GM19240 (cell line): ENCODE data around the gene ANKRD65.
"Not testable (repeated sequence)": the region's sequence is repeated elsewhere in the genome, so short reads cannot be mapped to it uniquely, and the experiment has no call there.

Source experiments
- DNase-seq: peaks from one replicate; pipeline ENCODE4 v3.0.0; 2011; ENCODE audit warnings: low spot score; ENCODE audit not compliant: insufficient read length

Gene ANKRD65

DNA sequence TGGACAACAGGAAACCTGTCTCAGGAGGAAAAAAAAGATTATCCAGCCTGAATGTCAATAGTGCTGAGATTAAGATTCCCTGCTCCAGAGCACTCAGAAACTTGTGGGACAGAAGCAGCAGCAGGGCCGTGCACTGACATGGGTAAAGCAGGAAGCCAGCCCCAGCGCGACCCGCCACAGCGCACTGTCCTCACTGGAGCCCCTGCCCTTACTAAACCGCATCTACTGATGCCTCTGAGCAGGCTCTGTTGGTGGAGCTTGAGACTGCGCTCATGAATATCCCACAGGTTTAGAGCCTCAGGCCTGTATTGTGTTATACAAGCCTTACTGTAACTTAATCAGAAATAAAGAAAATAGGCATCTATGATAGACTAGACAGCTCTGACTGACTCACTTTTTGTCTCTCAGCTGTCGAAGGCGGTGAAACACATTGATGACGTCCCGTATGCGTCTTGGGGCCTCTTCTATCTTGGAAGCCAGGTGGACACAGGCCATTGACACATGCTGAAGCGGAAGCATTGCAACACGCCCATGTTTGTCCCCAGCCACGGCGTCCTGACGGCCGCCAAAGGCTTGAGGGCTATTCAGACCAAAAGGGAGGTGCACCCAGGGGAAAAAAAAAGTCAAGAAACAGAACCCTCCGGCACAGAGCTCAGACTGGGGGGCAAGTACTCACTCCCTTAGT lies 23.1 kb downstream of the ANKRD65 start:
- DNase-seq: no peak

DNA sequence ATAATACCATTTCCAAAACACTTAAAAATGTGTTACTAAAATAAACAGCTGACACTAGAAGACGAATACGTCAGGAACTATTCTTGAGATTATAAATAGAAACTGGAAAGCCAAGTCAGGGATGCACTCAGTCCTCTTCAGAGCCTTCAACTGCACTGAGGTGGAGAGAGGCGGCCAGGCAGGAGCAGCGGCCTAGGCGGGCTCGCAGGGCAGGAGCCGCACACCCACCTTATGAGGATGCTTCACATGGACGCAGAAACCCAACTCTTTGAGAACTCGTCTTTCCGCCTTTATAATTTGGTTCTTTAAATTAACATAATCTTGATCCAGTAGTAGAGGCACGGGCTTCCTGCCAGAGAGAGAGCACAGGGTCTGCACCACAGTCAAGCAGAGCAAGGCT lies 25.9 kb downstream of the ANKRD65 start:
- no peak for DNase-seq

DNA sequence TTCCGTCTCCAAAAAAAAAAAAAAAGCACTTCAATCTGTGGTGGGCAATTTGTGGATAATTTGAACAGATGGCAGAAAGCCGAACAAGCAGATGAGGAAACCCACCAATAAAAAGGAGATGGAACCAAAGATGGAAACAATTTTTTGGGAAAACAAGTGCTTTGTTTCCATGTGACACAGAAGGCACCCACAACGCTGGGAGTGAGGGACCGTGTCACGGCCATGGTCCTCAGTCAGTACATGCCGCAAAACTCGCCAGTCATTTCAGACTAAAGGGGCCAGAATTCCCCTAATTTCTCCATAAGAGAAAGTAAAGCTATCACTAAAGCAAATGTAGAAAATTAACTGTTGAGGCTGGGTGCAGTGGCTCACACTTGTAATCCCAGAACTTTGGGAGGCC lies 27.0 kb downstream of the ANKRD65 start:
- DNase-seq: no peak

DNA sequence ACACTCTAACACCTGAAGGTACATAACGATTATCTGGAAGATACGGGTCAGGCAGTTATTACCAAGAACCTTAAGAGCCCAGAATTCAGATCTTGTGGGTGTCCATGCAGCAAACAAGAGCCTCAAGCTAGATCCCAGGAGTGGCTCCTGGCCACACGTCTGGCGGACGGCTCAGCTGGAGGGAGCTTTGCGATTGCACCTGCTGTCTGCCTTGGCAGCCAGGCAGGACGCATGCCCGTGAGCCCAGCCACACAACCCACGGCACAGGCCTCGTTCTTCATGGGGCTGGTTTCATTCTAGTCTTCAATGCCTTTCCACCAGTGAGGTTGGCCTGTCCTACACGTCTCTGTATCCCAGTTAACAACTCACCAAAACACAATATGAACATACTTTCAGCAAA lies 27.6 kb downstream of the ANKRD65 start:
- DNase-seq: no peak

DNA sequence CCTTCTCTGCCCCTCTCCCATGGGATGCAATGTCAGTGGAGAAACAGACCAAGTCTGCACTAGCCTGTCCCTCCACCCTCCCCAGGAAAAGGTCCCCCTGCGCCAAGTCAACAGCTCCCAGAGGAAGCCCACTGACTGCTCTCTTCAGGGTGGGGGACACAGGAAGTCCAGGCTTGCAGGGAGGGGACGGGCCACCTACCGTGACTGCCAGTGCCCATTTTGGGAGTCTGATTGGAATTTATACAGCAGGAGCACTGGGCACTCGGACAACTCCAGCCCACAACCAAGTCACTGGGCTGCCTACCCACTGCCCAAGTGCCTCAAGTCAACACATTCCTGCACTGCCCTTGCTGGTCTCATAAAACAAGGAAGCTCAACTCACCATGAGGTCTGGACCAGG lies 28.1 kb downstream of the ANKRD65 start:
- DNase-seq: no peak

DNA sequence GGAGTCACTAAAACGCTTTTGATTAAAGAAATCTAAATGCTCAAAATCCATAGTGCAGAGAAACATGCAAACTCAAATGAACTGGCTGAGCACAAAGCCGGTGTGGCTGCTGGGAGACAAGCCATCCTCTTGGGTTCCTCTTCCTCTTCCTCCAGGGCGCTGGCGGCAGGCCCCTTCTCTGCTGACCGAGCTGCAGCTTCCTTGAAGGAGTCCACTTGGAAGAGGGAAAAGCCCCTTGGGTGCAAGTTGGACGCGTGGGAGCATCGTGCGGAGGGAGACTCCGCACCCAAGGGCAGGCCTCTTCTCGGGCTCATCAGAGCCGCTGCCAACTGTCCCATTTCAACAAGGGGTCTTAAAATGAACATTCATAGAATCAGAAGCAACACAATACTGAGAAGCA lies 29.9 kb downstream of the ANKRD65 start:
- DNase-seq: no peak

DNA sequence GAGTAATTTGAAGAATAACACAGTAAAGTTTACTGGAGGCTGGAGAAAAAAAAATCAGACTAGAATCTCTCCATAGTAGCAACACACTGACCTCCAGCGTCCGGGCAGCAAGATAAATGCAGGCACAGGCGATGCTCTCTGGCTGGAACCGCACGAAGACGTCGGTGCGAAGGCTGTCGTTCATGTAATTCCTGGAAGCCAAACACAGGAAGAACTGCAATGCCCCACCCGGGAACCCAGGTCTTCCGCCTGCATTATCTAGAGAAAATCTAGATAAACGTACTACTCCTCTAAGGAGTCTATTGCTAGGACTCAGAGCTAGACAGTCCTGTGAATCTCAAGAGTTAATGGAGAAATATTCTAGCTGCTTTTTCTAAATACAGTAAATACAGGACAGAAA lies 30.4 kb downstream of the ANKRD65 start:
- DNase-seq: no peak

DNA sequence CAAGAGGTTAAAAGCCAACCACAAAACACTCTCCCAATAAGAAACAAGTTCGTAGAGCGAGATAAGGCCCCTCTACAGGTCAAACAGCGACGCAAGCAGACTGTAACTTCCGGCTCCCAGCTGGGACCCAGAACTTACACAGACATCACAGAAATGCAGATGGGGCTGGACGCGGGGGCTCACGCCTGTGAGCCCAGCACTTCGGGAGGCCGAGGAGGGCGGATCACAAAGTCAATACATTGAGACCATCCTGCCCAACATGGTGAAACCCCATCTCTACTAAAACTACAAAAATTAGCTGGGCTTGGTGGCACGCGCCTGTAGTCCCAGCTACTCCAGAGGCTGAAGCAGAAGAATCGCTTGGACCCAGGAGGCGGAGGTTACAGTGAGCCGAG lies 33.0 kb downstream of the ANKRD65 start:
- DNase-seq: no peak

DNA sequence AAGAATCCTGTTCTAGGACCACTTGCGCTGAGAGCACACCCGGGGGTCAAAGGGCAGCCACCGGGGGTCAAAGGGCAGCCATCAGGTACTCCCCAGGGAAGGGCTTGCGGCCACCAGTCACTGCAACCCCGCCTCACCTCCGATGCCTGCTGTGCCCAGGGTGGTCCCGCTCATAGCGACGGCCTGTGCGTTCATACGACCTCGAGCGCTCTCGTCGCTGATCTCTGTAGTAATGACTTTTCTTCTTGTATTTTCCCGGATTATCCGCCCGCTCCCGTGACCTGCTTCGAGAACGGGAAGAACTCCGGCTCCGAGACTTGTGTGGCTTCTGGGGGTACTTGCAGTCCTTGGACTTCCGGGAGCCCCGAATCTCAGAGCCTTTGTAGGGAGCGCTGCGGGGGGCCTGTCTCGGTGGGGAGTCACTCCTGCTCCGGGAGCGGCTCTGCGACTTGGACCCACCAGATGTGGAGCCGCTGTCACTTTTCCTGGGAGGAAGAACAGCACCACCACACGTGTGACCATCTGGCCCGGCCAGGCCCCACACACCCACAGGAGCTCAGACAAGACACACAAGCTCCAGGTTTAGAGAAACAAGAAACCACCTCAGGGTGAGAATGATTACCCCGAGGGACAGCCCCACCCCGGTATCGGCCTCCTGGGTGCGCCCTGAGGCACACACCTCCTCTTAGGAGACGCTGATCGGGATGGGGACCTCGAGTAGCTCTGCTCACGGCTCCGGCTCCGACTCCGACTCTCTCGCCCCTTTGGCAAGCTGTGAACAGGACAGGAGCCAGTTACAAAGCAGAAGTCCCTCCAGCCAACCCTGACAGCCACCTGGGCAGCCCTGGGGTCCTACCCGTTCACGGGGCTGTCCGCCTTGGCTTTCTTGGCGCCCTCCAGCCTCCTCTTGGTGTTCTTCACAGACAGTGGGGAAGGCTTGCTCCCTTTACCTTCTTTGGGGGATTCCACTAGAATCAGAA lies 33.7 kb downstream of the ANKRD65 start:
- DNase-seq: no peak

DNA sequence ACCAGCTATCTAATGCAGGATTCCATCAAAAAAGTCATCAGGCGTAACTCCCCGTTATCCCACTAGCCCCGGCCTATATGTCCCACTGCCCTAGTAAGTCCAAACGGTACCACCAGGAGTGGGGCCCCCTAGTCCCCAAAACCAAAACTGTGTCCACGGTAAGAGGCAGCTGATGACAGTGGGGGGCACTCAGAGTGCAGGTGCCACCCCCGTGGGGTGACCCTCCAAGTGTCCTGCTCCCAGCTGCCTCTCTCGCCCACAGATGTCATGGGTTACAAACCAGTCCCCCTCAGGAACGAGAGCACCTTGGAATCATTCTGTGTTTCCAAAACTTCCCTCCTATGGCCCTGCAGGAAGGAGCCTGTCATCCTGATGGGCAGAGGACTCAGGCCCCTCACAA lies 35.1 kb downstream of the ANKRD65 start:
- no peak for DNase-seq

DNA sequence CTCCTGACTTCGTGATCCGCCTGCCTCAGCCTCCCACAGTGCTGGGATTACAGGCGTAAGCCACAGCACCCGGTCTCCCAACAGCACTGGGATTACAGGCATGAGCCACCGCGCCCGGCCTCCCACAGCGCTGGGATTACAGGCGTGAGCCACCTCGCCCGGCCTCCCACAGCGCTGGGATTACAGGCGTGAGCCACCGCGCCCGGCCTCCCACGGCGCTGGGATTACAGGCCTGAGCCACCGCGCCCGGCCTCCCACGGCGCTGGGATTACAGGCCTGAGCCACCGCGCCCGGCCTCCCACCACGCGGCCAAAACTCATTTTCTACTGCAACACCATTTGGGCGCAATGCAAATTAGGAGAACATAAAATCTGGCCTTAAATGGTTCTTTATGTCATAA lies 35.7 kb downstream of the ANKRD65 start:
- not testable (repeated sequence) for DNase-seq

DNA sequence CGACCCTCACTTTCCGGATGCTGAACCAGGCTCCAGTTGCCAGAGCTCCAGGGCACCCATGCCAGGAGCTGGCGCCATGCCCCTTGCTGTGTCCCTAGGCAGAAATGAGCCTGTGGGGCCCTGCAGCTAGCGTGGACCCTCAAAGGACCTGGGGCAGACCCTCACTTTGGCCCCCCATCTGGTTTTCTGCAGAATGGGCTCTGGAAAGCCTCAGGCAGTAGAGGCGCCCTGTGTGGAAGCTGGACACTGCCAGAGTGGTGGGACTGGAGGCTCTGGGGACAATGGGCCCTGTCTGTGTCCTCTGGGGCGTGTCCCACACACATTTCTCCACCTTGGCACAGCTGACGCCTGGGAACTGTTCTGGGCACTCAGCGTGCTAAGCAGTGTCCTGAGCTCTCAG lies 39.8 kb downstream of the ANKRD65 start:
- DNase-seq: no peak

DNA sequence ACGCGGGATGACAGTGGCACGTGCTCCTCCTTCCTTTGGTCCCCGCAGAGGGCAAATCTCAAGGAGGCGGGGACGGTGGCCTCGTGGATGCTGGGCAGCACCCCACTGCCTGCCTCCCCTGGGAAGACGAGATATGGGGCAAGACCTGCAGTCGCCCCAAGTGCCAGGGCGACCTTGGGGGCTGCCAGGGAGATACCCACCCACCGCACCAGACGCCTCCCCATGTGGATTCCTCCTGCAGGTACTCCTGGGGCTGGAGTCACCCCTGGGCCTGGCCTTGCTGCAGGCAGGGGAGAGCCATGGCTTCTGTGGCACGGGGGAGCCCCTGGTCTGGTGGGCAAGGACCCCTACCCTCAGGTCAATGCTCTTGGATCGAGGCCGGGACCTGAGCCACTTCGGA lies 40.2 kb downstream of the ANKRD65 start:
- no peak for DNase-seq

DNA sequence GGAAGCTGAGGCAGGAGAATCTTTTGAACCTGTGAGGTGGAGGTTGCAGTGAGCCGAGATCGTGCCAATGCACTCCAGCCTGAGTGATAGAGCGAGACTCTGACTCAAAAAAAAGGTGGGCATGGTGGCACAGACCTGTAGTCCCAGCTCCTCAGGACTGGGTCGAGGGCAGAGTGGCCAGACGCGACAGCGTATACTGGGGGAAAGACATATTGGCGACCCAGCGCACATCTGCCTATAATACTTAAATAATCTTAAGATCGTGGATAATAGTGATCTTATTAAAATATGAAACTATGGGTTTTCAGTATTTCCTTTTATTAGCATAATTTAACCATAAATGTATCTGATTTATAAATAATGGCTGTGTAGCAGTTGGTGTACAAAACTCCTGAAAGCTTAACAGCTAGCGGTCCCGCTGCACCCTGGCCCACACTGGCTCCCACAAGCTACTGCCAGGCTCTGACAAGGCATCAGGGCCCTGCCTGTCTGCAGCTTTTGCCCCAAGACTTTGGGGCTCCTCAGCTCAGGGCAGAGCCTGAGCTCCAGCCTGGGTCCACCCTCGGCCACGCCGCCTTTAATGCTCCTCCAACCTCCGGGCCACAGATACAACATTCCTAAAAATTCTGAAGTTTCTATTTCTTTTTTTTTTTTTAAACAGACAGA lies 43.4 kb downstream of the ANKRD65 start:
- no peak for DNase-seq

DNA sequence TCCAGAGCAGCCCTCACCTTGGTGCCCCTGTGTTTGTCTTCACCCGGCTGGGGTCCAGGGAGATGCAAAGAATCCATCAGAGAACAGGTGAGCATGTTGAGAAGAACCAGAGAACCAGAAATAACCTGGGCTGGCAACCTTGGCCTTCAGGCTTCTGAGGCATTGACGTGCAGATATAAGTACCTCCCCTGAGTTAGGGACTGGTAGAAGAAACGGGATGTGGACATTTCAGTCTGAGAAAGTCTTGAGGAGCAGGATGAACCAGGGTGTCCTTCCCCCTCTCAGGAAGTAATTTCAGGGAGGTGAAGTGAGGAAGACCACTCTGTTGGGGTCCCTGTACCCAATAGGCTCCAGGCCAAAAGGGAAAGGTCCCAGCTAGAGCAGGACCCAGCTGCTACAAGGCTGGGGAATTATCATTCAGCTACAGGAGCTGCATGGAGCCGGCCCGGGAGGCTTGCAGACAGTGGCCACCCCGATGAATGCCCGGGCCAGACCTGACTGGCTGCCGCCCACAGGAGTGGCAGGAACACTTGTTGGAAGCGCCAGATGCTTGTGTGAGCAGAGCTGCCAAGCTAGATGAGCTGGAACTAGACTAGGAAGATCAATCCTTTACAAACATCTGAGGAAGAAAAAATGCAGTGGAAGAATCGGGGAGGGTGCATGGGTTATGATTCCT lies 44.4 kb downstream of the ANKRD65 start:
- no peak for DNase-seq

DNA sequence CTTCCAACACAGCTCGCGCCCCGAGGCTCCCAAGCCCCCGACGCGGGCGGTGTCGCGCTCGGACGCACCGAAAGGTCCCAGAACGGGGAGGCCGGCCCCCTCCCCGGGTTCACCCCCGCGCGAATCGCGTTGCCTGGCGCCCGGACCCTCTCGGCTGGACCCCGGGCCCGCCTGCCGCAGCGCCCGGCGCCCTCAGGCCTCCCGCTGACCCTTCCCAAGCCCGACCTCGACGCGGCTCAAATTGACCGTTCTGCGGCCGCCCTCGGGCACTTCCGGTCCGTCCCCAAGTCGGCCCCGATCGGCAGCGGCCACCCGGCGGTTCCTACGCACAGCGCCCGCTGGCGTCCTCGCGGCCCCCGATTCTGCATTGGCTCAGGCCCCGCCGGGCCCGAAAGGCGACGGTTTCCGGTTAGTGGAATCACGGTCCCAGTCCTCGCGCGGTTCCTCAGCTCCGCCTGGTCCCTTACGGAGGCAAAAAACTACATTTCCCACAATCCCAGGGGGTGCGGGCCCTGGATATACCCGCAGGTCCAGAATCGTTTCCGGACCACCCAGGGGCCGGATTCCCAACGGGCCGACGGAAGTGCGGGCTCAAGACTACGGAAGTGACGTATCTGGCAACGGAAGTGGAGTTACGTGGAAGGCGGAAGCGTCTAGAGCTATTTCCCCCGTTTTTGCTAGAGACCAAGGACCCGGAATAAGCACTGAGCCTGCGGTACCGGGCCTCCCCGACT lies 46.0 kb downstream of the ANKRD65 start, which contains the start of gene AURKAIP1:
AURKAIP1 (minus strand) TSS at position 279 of the 734 bp plus-strand sequence. CDS start 451 bp downstream, outside the sequence.
- peak; percentile 99 for DNase-seq

DNA sequence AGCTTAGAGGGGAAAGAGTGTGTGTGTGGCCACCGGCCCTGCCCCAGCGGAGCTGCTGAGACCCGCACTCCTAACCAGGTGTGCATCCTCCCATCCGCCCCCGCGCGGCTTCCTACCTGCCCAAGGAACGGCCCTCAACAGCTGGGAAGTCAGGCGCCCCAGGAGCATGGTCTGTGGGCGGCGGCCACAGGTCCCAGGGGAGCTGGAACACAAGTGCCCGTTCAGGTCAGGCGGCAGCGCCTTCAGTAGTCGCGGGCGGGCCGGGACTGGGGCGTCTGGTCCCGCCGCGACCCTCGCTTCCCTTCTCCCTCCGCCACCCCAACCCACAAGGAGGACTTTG lies 46.5 kb downstream of the ANKRD65 start:
- DNase-seq: no peak

DNA sequence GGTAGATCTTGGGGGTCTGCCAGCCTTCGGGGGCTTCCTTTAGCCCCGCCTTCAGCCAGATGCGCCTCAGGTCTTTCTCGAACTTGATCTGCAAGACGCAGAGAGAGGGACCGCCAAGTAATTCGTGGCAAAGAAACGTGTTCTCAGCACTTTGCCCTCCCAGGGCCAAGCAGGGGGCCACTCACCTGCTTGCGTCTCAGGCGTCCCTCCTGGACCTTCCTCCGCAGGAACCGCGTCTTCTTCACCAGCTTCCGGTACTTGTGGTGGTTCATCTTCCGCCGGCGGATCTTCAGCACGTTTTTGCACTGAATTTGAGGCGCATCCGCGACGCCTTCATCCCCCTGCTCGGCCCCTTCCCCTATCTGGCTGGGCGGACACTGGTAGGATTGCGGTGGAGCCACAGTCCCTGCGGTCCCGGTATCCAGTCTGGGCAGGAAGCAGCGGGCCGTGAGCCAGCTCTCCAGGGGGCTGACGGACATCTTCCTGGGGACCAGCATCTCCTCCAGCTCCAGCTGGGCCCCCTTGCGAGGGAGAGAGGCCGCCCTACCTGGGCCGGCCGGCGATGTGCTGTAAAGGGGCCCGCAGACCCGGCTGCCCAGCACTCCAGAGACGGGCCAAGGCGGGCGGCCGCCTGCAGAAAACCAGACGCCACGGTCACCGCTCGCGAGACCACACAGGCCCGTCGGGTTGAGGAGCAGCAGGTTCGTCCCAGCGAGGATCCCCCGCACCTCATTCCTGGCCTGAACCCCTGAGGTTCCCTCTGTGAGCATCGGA lies 47.1 kb downstream of the ANKRD65 start:
- no peak for DNase-seq

DNA sequence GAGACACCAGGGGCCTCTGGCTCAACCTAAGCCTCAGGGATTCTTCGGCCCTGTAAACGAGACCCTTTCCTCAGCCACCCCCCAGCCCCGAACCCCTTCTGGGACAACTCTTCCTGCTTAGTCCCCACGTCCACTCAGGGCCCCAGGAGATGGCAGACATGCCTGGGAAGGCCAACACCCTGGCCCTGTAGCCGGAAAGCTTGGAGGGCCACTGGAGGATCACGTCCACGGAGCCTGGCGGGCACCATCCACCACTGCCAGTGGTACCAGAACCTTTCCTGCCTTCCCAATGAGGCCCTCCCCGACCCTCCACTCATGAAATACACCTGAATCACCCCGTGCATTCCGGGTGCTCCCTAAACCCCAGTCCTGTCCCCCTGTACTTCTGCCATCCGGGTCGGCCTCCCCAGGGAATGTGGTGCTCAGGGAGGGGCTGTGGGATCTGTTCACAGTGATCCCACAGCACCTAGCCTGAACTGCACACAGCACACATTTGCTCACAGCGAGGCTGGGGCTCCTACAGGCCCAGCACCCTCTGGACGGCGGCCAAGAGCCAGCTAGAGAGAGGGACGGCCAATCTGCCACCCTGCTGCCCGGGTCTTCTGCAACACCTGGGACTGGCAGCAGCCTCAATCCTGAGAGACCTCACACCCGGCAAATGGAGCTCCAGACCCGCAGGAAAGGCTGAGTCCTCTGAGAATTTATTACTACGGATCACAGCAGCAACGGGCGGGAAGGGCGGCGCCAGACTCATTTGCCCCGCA lies 47.8 kb downstream of the ANKRD65 start:
- no peak for DNase-seq
